HG03039 (cell line): ENCODE data around the gene POF1B.
"Not testable (repeated sequence)": the region's sequence is repeated elsewhere in the genome, so short reads cannot be mapped to it uniquely, and the experiment has no call there.

Source experiments
- ATAC-seq: cut with Tn5 transposase; IDR thresholded peaks from one replicate; pipeline ENCODE4 v1.9.1; 2021; ENCODE audit warnings: mild to moderate bottlenecking, moderate library complexity; ENCODE audit not compliant: unreplicated experiment

POF1B gene

GRCh38 chrX:85379174-85379907 lies at the start of gene POF1B:
Gene POF1B, minus strand, starts transcription at chrX:85379665. Its CDS starts 211 bp downstream, at chrX:85379454.
- ATAC-seq: no peak

DNA sequence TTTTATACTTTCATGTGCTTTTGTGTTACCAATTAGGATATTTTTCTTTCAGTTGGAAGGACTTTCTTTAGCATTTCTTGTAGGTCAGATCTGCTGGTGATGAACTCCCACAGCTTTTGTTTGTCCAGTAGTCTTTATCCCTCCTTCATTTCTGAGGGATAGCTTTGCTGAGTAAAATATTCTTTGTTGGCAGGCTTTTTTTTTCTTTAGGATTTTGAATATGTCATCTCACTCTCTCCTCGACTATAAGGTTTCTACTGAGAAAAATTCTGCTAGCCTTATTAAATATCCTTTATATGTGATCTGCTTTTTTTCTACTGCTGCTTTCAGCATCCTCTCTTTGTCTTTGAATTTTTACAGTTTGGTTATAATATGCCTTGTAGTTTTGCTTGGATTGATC lies 49.6 kb upstream of the POF1B start:
- no peak for ATAC-seq

- no peak for ATAC-seq
Measured at GRCh38 chrX:85419293-85419692, 39.8 kb upstream of the POF1B start.

- ATAC-seq: no peak
Measured at GRCh38 chrX:85391878-85392238, 12.4 kb upstream of the POF1B start.

DNA sequence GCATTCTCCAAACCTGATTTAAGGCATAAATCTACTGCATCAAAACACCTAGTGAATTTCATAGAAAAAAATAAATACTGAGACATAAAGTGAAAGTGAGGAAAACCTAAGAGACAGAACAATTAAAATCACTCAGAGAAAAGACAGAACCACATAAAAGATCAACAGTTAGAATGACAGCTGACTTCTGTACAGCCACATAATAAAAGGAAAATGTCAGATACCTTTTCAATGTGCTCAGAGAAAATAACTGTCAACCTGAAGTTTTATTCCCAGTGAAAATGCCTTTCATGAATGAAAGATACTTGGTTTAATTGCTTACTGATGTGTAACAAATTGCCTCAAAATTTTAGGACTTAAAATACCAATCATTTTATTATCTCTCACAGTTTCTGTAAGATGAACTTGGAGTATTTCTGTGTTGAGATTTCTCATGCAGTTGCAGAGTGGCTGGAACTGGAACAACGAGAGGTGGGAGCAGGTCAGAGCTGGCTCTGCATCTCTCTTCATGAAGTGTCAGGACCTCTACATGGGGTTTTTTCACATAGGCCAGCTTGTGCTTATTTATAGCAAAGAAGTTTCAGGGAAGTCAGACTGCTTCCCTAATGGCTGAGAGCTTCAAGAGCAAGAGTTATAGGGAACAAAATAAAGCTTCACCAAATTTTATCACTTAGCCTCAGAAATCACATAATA lies 11.9 kb upstream of the POF1B start:
- ATAC-seq: no peak

- no peak for ATAC-seq
Measured at GRCh38 chrX:85381602-85382001, 2.1 kb upstream of the POF1B start.

DNA sequence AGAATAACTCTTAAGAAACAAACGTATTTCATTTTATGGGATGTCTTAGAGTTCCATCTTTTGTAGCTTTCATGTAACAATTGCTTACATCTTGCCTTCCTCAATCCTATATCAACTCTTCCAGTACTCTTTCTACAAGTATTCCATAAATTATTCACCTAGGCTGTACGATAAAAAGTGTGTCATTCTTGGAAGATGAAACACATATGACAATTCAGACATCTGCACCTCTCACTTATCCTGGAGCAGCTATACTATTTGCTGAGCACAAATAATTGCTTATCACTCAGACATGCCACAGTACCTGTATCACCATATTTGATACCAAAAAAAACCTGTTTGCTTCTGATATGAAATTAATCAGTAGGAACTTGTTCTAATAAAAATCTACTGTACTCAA lies 1.0 kb downstream of the POF1B start:
- ATAC-seq: no peak

DNA sequence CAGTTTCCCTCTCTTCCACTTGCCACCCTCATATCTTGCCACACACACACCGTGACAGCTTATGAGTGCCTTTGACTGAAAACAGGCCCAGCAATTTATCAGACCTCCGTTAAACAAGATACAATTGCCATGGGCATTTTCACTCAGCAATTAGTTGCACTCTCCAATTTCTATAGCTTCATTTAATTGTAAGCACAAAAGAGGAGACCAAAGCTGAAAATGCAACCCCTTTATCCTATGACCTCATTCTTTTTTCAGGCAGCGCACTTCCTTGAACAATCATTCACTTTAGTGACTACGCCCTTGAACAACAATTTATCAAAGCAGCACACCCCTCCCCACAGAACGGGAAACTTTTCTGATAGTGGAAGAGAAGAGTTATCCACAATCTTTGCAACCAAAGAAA lies 4.1 kb downstream of the POF1B start:
- ATAC-seq: no peak

- no peak for ATAC-seq
Measured at GRCh38 chrX:85365370-85365995, 14.0 kb downstream of the POF1B start.

- ATAC-seq: no peak
Measured at GRCh38 chrX:85359051-85359450, 20.4 kb downstream of the POF1B start.

GRCh38 chrX:85345523-85345922 lies 33.9 kb downstream of the POF1B start:
- ATAC-seq: no peak

DNA sequence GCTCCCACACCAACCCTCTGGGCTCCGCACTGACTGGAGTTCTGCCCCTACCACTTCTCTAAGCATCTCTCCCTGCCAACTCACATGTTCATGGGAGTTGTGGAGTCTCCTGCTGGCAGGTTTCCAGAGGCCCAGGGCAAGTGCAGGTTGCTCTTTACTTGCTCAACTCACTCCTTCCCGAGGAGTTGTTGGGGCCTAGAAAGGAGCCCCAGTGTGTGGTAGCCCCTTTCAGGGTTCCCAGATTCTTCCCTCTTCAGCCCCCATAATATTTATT lies 52.5 kb downstream of the POF1B start:
- ATAC-seq: no peak

DNA sequence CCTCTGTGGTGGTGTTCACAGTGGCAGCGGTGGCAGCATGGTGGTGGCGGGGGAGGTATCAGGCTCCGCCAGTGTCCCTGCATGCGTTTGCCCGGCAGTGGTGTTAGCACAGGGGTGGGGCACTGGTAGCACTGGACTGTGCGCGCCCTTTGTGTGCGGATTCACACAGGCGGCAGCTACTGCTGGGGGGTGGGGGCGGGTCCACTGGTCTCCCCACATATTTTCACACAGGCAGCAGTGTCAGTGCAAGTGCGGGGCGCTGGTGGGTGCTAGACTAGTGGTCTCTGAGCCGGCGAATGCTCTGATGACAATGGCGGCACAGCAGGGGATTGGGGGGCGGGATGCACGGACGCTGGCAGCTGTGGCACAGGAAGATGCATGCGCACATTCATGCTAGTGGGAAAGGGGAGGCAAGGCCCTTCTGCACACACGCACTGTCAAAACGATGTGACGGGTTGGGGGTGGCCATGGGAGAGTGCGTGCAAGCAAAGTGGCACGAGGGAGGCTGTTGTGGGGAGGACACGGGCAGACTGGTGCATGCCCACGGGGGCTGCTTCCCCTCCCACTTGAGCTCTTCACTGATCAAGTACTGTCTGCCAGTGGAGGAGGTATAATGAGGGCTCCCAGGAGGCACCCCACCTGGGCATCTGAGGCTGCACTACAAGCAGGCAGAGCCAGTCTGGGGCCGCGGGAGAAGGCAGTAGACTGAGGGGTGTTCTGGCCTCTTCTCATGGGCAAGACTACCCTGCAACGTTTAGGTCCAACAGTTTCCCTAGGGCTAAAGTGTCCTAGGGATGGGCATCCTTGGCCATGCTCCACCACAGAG lies 53.0 kb downstream of the POF1B start:
- no peak for ATAC-seq

- ATAC-seq: not testable (repeated sequence)
Measured at GRCh38 chrX:85311348-85311747, 68.1 kb downstream of the POF1B start.

GRCh38 chrX:85309717-85310116 lies 69.7 kb downstream of the POF1B start:
- no peak for ATAC-seq

DNA sequence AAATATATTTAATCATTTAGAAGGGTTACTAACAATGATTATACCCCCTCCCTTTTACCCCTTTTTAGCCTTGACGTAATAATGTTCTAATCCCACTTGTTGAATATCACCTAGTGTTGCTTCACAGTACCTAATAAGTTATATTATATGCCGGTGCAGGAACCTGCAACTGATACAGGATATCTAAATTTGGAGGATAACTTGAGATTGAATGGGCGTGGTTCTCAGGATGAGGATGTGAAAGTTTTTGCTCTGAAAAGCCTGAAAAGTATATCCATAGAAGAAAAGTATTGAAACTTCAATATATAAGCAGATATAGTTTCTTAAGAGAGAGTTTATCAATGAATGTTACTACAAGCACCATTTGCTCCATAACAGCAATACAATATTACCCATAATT lies 75.9 kb downstream of the POF1B start:
- ATAC-seq: peak; percentile 68

DNA sequence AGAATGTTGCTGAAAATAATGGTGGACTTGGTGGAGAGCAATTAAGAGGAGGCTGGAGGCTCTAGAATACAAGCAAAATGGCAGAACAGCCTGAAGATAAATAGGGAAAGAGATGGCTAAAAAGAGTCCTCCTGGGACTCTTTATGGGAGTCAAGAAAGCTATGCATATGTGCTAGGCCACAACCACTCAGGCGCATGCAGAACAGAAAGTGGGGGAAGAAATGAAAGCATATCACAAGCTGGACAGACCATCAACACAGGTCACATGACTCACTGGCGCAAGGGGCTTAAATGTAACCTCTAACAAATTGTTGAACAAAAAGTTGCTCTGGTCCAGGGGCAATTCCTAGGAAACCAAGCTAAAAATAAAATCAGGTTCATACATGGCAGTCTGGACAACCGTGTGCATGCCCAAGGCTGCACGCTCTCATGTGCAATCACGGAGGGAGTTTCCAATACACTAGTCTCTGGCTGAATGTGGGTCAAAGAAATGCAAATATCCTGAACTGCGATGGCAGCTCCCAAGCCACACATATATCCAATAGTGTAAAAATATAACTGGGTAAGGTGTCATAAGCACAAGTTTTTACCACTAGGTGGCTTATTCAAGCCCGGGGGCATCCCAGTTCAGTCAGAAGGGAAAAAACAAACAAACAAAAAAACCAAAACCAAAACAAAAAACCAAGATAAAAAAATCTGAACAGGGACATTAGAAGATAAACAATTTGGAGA lies 90.3 kb downstream of the POF1B start:
- ATAC-seq: no peak

- ATAC-seq: not testable (repeated sequence)
Measured at GRCh38 chrX:85285286-85285685, 94.2 kb downstream of the POF1B start.

DNA sequence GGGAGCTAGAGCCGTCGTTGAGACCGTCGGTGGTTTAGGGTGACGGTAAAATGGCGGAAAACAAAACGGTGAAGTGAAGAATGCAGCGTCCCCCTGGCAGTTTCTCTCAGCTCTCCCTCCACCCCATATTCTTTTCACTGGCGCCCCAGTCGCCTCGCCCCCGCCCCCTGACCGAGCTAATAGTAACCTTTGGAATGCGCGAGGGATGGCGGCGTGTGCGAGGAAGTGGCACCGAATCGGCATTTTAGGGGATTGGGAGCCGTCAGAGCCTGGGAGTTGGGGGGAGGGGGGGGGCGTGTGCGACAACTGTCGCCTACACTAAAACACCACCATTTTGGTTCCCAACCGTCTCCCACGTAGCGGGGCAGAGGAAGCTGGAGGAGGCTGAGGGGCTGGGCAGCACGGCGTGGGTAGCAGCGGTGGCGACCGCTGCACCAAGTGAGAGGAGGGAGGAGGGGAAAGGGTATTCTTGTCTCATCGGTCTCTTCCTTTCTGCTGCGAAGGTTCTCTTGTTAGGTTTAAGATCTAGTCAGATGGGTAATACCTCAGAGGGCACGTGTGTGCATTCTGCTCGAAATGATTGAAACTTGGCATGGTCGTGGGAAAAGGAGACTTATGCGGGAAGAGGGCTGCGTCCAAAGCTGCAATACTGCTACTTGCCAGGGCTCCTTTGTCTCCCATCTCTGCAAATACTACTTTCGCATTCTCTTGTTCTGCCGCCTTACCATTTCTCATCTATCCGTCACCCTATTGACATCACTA lies 134.8 kb downstream of the POF1B start:
- peak; percentile 52 for ATAC-seq
